HCT116 (cell line): Measurements from ENCODE around the gene ZNF503. TPM values are rescaled to one million over a fixed set of nuclear protein-coding genes. Genes with fewer than 3 reads are reported as not detected.

Source experiments
- ATAC-seq: fragments of 200-7000 bp; cut with Tn5 transposase; 2 replicates; pipeline ENCODE4 v1.9.1; 2020; ENCODE audit warnings: mild to moderate bottlenecking, moderate library complexity
- BruUV-seq: library from RNA; stranded (reverse); fragments of 400-500 nt; replicated peaks from 2 replicates; lab custom pipeline; 2021; lab: Mats Ljungman, UMichigan
- CTCF ChIA-PET: fragments of 300-600 bp; sonication (Branson Sonifier 250); formaldehyde crosslinking; loops from one replicate; lab custom pipeline; 2021; ENCODE audit warnings: antibody characterized with exemption; lab: Charles Lee
- POLR2A ChIA-PET: fragments of 300-600, 350-600 bp; sonication (Branson Sonifier 250); formaldehyde crosslinking; loops from one replicate; lab custom pipeline; 2021; ENCODE audit warnings: antibody characterized with exemption; lab: Charles Lee
- RAD21 ChIA-PET, 2 experiments: fragments of 300-600 bp; sonication (Branson Sonifier 250); formaldehyde crosslinking; loops; one replicate each; lab custom pipeline; 2023; ENCODE audit warnings: low total read pairs in 2 of 2; ENCODE audit not compliant: uncharacterized antibody in 2 of 2, unreplicated experiment in 2 of 2, low non-redundant PET in 1 of 2; lab: Charles Lee
- DNase-seq: peaks from one replicate; pipeline ENCODE4 v3.0.0-alpha.2; 2010; ENCODE audit warnings: low read depth, low spot score
- H2AFZ ChIP-seq: fragments of 200-600 bp; shearing (Covaris generic), sonication (generic); 2 replicates; pipeline ENCODE4 v1.6.1; 2017; ENCODE audit warnings: low read depth, mixed run types, mixed read lengths, antibody characterized with exemption, low read length; ENCODE audit not compliant: poor library complexity, severe bottlenecking
- H3K27ac ChIP-seq: 2 replicates; pipeline ENCODE4 v1.5.1; 2012; ENCODE audit warnings: low read depth, low read length
- H3K27me3 ChIP-seq: fragments of 200-600 bp; sonication (generic); 2 replicates; pipeline ENCODE4 v1.6.1; 2016; ENCODE audit warnings: mixed run types, low read length, mixed read lengths; ENCODE audit not compliant: insufficient read depth
- H3K36me3 ChIP-seq, 2 experiments: fragments of 200-500 bp in 1 of 2; fragments of 200-600 bp in 1 of 2; sonication (Bioruptor generic) in 1 of 2; sonication (generic) in 1 of 2; 2 replicates each; pipeline versions ENCODE4 v1.5.1 to v1.6.1; 2014 to 2016; ENCODE audit warnings: low read length in 2 of 2, inconsistent platforms in 1 of 2, mixed read lengths in 1 of 2, mixed run types in 1 of 2; ENCODE audit not compliant: insufficient read depth in 2 of 2, control insufficient read depth in 1 of 2
- H3K4me1 ChIP-seq, 2 experiments: fragments of 200-600 bp in 1 of 2; sonication (generic) in 1 of 2; 2 replicates each; pipeline versions ENCODE4 v1.5.1 to v1.6.1; 2012 to 2017; ENCODE audit warnings: low read length in 2 of 2, inconsistent platforms in 1 of 2, mild to moderate bottlenecking in 1 of 2, mixed read lengths in 1 of 2, mixed run types in 1 of 2, moderate library complexity in 1 of 2; ENCODE audit not compliant: insufficient read depth in 2 of 2, control insufficient read depth in 1 of 2
- H3K4me2 ChIP-seq: fragments of 200-600 bp; sonication (generic); 2 replicates; pipeline ENCODE4 v1.6.1; 2017; ENCODE audit warnings: mixed run types, low read length, mixed read lengths
- H3K4me3 ChIP-seq, 2 experiments: fragments of 200-600 bp in 1 of 2; sonication (generic) in 1 of 2; replicated peaks in 1 of 2; 2 replicates each; pipeline ENCODE4 v1.5.1; 2011 to 2016; ENCODE audit warnings: low read length in 2 of 2, control low read depth in 1 of 2, low read depth in 1 of 2, mild to moderate bottlenecking in 1 of 2, mixed read lengths in 1 of 2, mixed run types in 1 of 2
- H3K79me2 ChIP-seq: fragments of 200-600 bp; sonication (generic); 2 replicates; pipeline ENCODE4 v1.6.1; 2017; ENCODE audit warnings: mild to moderate bottlenecking, mixed run types, low read length, moderate library complexity, mixed read lengths; ENCODE audit not compliant: insufficient read depth
- H3K9ac ChIP-seq: fragments of 200-600 bp; sonication (generic); 2 replicates; pipeline ENCODE4 v1.6.1; 2016; ENCODE audit warnings: low read length, mixed read lengths
- H3K9me2 ChIP-seq: fragments of 200-600 bp; sonication (generic), shearing (Covaris generic); 2 replicates; pipeline ENCODE4 v1.6.1; 2017; ENCODE audit warnings: mixed run types, mild to moderate bottlenecking, moderate library complexity; ENCODE audit not compliant: insufficient read depth
- H3K9me3 ChIP-seq, 2 experiments: fragments of 200-500 bp in 1 of 2; fragments of 200-600 bp in 1 of 2; sonication (Bioruptor generic) in 1 of 2; sonication (generic) in 1 of 2; 2 replicates each; pipeline ENCODE4 v1.6.1; 2014 to 2017; ENCODE audit warnings: low read length in 2 of 2, mixed read lengths in 2 of 2, inconsistent platforms in 1 of 2, low read depth in 1 of 2, mild to moderate bottlenecking in 1 of 2, mixed run types in 1 of 2, moderate library complexity in 1 of 2; ENCODE audit not compliant: control insufficient read depth in 1 of 2, insufficient read depth in 1 of 2
- H4K20me1 ChIP-seq: fragments of 200-600 bp; sonication (generic), shearing (Covaris generic); 2 replicates; pipeline ENCODE4 v1.6.1; 2017; ENCODE audit warnings: mixed run types, mild to moderate bottlenecking, moderate library complexity; ENCODE audit not compliant: insufficient read depth
- ATF3 ChIP-seq: IDR thresholded peaks from 2 replicates; pipeline ENCODE4 v1.6.1; 2012
- CEBPB ChIP-seq: IDR thresholded peaks from 2 replicates; pipeline ENCODE4 v1.6.1; 2012; ENCODE audit warnings: low read depth
- EZH2 ChIP-seq: fragments of 200-600 bp; sonication (generic); IDR thresholded peaks from 2 replicates; pipeline ENCODE4 v1.6.1; 2017; ENCODE audit warnings: antibody characterized with exemption, mixed run types
- JUND ChIP-seq: IDR thresholded peaks from 2 replicates; pipeline ENCODE4 v1.6.1; 2012
- POLR2A ChIP-seq: IDR thresholded peaks from 2 replicates; pipeline ENCODE4 v1.7.0; 2011; ENCODE audit warnings: borderline replicate concordance; ENCODE audit not compliant: insufficient read depth, insufficient read length; ENCODE audit errors: extremely low read depth
- SP1 ChIP-seq: IDR thresholded peaks from 2 replicates; pipeline ENCODE4 v1.6.1; 2012; ENCODE audit warnings: low read depth
- ZBTB33 ChIP-seq: IDR thresholded peaks from 2 replicates; pipeline ENCODE4 v1.6.1; 2011; ENCODE audit warnings: mild to moderate bottlenecking, low read length, moderate library complexity; ENCODE audit not compliant: insufficient replicate concordance; ENCODE audit errors: extremely low read depth
- ZFX ChIP-seq: fragments of 450-650 bp; IDR thresholded peaks from 2 replicates; pipeline ENCODE4 v1.6.1; 2017
- intact Hi-C: fragments of 100-400 bp; cut with micrococcal nuclease; formaldehyde crosslinking; loops from 2 replicates; pipeline ENCODE4 v1.10.0; 2022
- total RNA-seq: library from RNA; stranded (reverse); gene quantifications from one replicate; pipeline ENCODE4 v1.2.1, GENCODE V29; 2021; ENCODE audit not compliant: unreplicated experiment

ZNF503 gene
- total RNA-seq, 1 experiment from 2014 or later, result 30.4 TPM

GRCh38 chr10:75358835-75359421 is 42.6 kb downstream of the ZNF503 start:
- Histone ChIP-seq H3K36me3 (no peaks in the 10 kb centered on the region), H3K79me2 (no peaks in the 10 kb centered on the region), H3K9ac (no peak overlapping the region), H3K4me3 (no peak overlapping the region), H3K27ac (no peak overlapping the region), H3K4me2 (no peak overlapping the region), H3K27me3 (no peaks in the 10 kb centered on the region), H3K9me3 (no peaks in the 10 kb centered on the region), H3K4me1 (peaks cover 0 to 10% of the 10 kb centered on the region in 2 experiments; a peak in 2 of 4 replicates), H4K20me1 (no peaks in the 10 kb centered on the region), H2AFZ (no peak overlapping the region), H3K9me2 (no peaks in the 10 kb centered on the region)
- intact Hi-C loops, result no loop called here
- 0 out of 2 replicates have a peak, but pooled peaks have one; percentile 33 for ATAC-seq
- no peak for TF ChIP-seq ATF3
- peak; percentile 21; the same call in 1 of the 2 replicates for TF ChIP-seq SP1
- TF ChIP-seq CEBPB, result peak; percentile 71
- peak; percentile 35; the same call in 1 of the 2 replicates for TF ChIP-seq JUND
- ChIA-PET CTCF (no interaction called here), RAD21 (interaction anchor here in 1 of 2 experiments (0.6 kb wide), 1 partner anchor 18 kb away, joined by 3 read pairs; no protein-coding TSS in a partner anchor), POLR2A (no interaction called here)
- DNase-seq, result no peak
- BruUV-seq, result no TSS peak

GRCh38 chr10:75358132-75358531 is 43.4 kb downstream of the ZNF503 start:
- H3K79me2 ChIP-seq, result no peaks in the 10 kb centered on the region
- H3K27me3 ChIP-seq, result no peaks in the 10 kb centered on the region
- POLR2A ChIA-PET, result no interaction called here
- no peaks in the 10 kb centered on the region for H3K9me3 ChIP-seq
- ATAC-seq, result no peak
- no TSS peak for BruUV-seq
- no peaks in the 10 kb centered on the region for H4K20me1 ChIP-seq
- H3K36me3 ChIP-seq, result no peaks in the 10 kb centered on the region
- TF ChIP-seq POLR2A, result no peak
- no peak for TF ChIP-seq EZH2
- no peak for TF ChIP-seq JUND
- TF ChIP-seq ZBTB33, result no peak
- TF ChIP-seq ZFX, result no peak
- CTCF ChIA-PET, result no interaction called here
- no peak overlapping the region for H3K4me2 ChIP-seq
- intact Hi-C loops, result no loop called here
- H3K9ac ChIP-seq, result no peak overlapping the region
- no peak overlapping the region for H2AFZ ChIP-seq
- H3K4me3 ChIP-seq, result no peak overlapping the region
- peaks cover 0 to 10% of the 10 kb centered on the region in 2 experiments; a peak in 2 of 4 replicates for H3K4me1 ChIP-seq
- no peak overlapping the region for H3K27ac ChIP-seq
- DNase-seq, result no peak
- RAD21 ChIA-PET, result no interaction called here
- H3K9me2 ChIP-seq, result no peaks in the 10 kb centered on the region
